ENCODE results near the gene ZC3H12D. TPM values are rescaled to one million over a fixed set of nuclear protein-coding genes. Genes with fewer than 3 reads are reported as not detected.

Gene ZC3H12D
- total and polyA plus RNA-seq, 2 donors (not counting 3 experiments of a cell fraction or from before 2014, with no cell fraction given): 0.06 TPM; not detected in 1

DNA sequence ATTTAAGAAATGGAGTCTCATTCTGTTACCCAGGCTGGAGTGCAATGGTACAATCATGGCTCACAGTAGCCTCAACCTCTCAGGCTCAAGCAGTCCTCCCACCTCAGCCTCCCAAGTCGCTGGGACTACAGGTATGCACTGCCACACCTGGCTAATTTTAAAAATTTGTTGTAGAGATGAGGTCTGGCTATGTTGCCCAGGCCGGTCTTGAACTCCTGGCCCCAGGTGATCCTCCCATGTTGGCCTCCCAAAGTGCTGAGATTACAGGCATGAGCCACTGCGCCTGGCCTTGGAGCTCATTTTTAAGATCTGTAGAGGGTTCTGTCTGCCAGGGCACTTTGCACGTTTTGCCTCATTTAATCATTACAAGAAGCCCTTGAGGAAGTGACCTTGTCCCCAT, 17.5 kb downstream of the ZC3H12D start:
- no peaks in the 10 kb centered on the region for H3K4me1 ChIP-seq (ENCODE audit: control insufficient read depth, extremely low read depth, insufficient read depth, low read length)
- no peaks in the 10 kb centered on the region for H4K20me1 ChIP-seq (replicated peaks; ENCODE audit: control insufficient read depth, extremely low read depth, insufficient read depth, low read length)
- FAIRE-seq: no peak
- no peaks in the 10 kb centered on the region for H3K79me2 ChIP-seq (ENCODE audit: control insufficient read depth, insufficient read depth, low read length)
- H3K27ac ChIP-seq (ENCODE audit: insufficient read depth, low read depth, low read length): no peak overlapping the region
- no peak overlapping the region for H2AFZ ChIP-seq (ENCODE audit: low read depth, low read length)
- no peak overlapping the region for H3K4me2 ChIP-seq (ENCODE audit: insufficient read depth, low read length)
- no peak for DNase-seq (ENCODE audit: low read depth, low spot score)
- ChIA-PET CTCF (no interaction called here), POLR2A (no interaction called here)
- no peaks in the 10 kb centered on the region for H3K9me3 ChIP-seq (replicated peaks; ENCODE audit: control insufficient read depth, insufficient read depth, low read length)
- no peak for TF ChIP-seq JUN (IDR thresholded peaks at IDR 0.05; ENCODE audit: borderline replicate concordance, insufficient read depth, insufficient read length, low read depth)
- TF ChIP-seq FOS (IDR thresholded peaks at IDR 0.05; ENCODE audit: borderline replicate concordance, insufficient read depth, low read length): no peak
- TF ChIP-seq MYC (IDR thresholded peaks at IDR 0.05; ENCODE audit: low read depth, low read length): no peak
- no peak for TF ChIP-seq GATA2 (IDR thresholded peaks at IDR 0.05; ENCODE audit: insufficient read depth, insufficient read length, low read depth, low read length)
- TF ChIP-seq, protein P1, sequence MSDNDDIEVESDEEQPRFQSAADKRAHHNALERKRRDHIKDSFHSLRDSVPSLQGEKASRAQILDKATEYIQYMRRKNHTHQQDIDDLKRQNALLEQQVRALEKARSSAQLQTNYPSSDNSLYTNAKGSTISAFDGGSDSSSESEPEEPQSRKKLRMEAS (IDR thresholded peaks at IDR 0.05; ENCODE audit: insufficient read depth, insufficient read length): no peak
- no peak for TF ChIP-seq POLR2A (IDR thresholded peaks at IDR 0.05; ENCODE audit: low read depth, low read length)
- no peak for TF ChIP-seq POLR2AphosphoS5 (IDR thresholded peaks at IDR 0.05; ENCODE audit: insufficient read depth, low read depth, low read length)
- TF ChIP-seq, protein P2, sequence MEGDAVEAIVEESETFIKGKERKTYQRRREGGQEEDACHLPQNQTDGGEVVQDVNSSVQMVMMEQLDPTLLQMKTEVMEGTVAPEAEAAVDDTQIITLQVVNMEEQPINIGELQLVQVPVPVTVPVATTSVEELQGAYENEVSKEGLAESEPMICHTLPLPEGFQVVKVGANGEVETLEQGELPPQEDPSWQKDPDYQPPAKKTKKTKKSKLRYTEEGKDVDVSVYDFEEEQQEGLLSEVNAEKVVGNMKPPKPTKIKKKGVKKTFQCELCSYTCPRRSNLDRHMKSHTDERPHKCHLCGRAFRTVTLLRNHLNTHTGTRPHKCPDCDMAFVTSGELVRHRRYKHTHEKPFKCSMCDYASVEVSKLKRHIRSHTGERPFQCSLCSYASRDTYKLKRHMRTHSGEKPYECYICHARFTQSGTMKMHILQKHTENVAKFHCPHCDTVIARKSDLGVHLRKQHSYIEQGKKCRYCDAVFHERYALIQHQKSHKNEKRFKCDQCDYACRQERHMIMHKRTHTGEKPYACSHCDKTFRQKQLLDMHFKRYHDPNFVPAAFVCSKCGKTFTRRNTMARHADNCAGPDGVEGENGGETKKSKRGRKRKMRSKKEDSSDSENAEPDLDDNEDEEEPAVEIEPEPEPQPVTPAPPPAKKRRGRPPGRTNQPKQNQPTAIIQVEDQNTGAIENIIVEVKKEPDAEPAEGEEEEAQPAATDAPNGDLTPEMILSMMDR (IDR thresholded peaks at IDR 0.05; ENCODE audit: extremely low read depth in 1 of 2, insufficient read depth in 1 of 2, low read depth in 1 of 2, low read length in 2 of 2): no peak
- TF ChIP-seq EZH2 (IDR thresholded peaks at IDR 0.05; ENCODE audit: borderline replicate concordance, low read depth, low read length, severe bottlenecking): no peak
- no peak overlapping the region for H3K4me3 ChIP-seq (replicated peaks in 1 of 3; ENCODE audit: insufficient read depth in 1 of 3, low read depth in 1 of 3, low read length in 3 of 3)
- dilution Hi-C loops (cut with MboI; ENCODE audit: extremely low pct_ligation_motif_present, low sequenced_read_pairs): no loop called here
- no peak overlapping the region for H3K9ac ChIP-seq (replicated peaks; ENCODE audit: extremely low read depth, insufficient read depth, low read length)
- intact Hi-C loops (cut with micrococcal nuclease): no loop called here
- peaks cover 4 to 6% of the 10 kb centered on the region in 2 experiments for H3K27me3 ChIP-seq (ENCODE audit: control insufficient read depth in 2 of 2, insufficient read depth in 2 of 2, low read length in 2 of 2)
- H3K9me1 ChIP-seq (replicated peaks; ENCODE audit: control insufficient read depth, extremely low read depth, insufficient read depth, low read length): no peaks in the 10 kb centered on the region
- no TSS peak for BruUV-seq (replicated peaks)
- no peaks in the 10 kb centered on the region for H3K36me3 ChIP-seq (ENCODE audit: control insufficient read depth in 2 of 2, extremely low read depth in 1 of 2, insufficient read depth in 2 of 2, low read length in 2 of 2)

All from endothelial cell of umbilical vein (primary cell).